ENCODE results near the gene REEP1.
"Not testable (repeated sequence)": the region's sequence is repeated elsewhere in the genome, so short reads cannot be mapped to it uniquely, and the experiment has no call there.

REEP1 gene

GRCh38 chr2:86249579-86250391 lies 87.6 kb downstream of the REEP1 start:
- H3K36me3 ChIP-seq (ENCODE audit: insufficient read depth, low read depth, low read length): no peaks in the 10 kb centered on the region
- H3K4me3 ChIP-seq (ENCODE audit: low read length): no peak overlapping the region
- no peak overlapping the region for H3K27ac ChIP-seq (ENCODE audit: low read length)
- no peaks in the 10 kb centered on the region for H3K9me3 ChIP-seq (ENCODE audit: insufficient read depth, low read depth, low read length)
- no peak overlapping the region for H3K9ac ChIP-seq (ENCODE audit: low read depth, low read length)
- H3K4me1 ChIP-seq (ENCODE audit: insufficient read depth, low read length): peaks cover 11% of the 10 kb centered on the region; the same call in 1 of the 2 replicates
- no peaks in the 10 kb centered on the region for H3K27me3 ChIP-seq (ENCODE audit: insufficient read depth, low read length)

GRCh38 chr2:86249176-86249575 lies 88.2 kb downstream of the REEP1 start:
- no peaks in the 10 kb centered on the region for H3K36me3 ChIP-seq (ENCODE audit: insufficient read depth, low read depth, low read length)
- H3K9me3 ChIP-seq (ENCODE audit: insufficient read depth, low read depth, low read length): no peaks in the 10 kb centered on the region
- H3K27me3 ChIP-seq (ENCODE audit: insufficient read depth, low read length): no peaks in the 10 kb centered on the region
- H3K4me1 ChIP-seq (ENCODE audit: insufficient read depth, low read length): peaks cover 7% of the 10 kb centered on the region; the same call in 1 of the 2 replicates
- no peak overlapping the region for H3K9ac ChIP-seq (ENCODE audit: low read depth, low read length)
- no peak overlapping the region for H3K27ac ChIP-seq (ENCODE audit: low read length)
- no peak overlapping the region for H3K4me3 ChIP-seq (ENCODE audit: low read length)

GRCh38 chr2:86245222-86245621 lies 92.2 kb downstream of the REEP1 start:
- H3K27me3 ChIP-seq (ENCODE audit: insufficient read depth, low read length); H3K27ac ChIP-seq (ENCODE audit: low read length); H3K4me3 ChIP-seq (ENCODE audit: low read length); H3K36me3 ChIP-seq (ENCODE audit: insufficient read depth, low read depth, low read length); H3K9ac ChIP-seq (ENCODE audit: low read depth, low read length); H3K4me1 ChIP-seq (ENCODE audit: insufficient read depth, low read length); H3K9me3 ChIP-seq (ENCODE audit: insufficient read depth, low read depth, low read length): not testable (repeated sequence)

- not testable (repeated sequence) for H3K9me3 ChIP-seq (ENCODE audit: insufficient read depth, low read depth, low read length); H3K36me3 ChIP-seq (ENCODE audit: insufficient read depth, low read depth, low read length); H3K4me3 ChIP-seq (ENCODE audit: low read length); H3K4me1 ChIP-seq (ENCODE audit: insufficient read depth, low read length); H3K27me3 ChIP-seq (ENCODE audit: insufficient read depth, low read length); H3K9ac ChIP-seq (ENCODE audit: low read depth, low read length); H3K27ac ChIP-seq (ENCODE audit: low read length)
These were observed 92.6 kb downstream of the REEP1 start for GRCh38 chr2:86244781-86245180.

GRCh38 chr2:86243950-86244733 lies 93.3 kb downstream of the REEP1 start:
- H3K9ac ChIP-seq (ENCODE audit: low read depth, low read length): no peak overlapping the region
- H3K4me3 ChIP-seq (ENCODE audit: low read length): no peak overlapping the region
- no peaks in the 10 kb centered on the region for H3K36me3 ChIP-seq (ENCODE audit: insufficient read depth, low read depth, low read length)
- no peaks in the 10 kb centered on the region for H3K4me1 ChIP-seq (ENCODE audit: insufficient read depth, low read length)
- H3K27ac ChIP-seq (ENCODE audit: low read length): no peak overlapping the region
- no peaks in the 10 kb centered on the region for H3K27me3 ChIP-seq (ENCODE audit: insufficient read depth, low read length)
- H3K9me3 ChIP-seq (ENCODE audit: insufficient read depth, low read depth, low read length): no peaks in the 10 kb centered on the region

- Histone ChIP-seq H3K36me3 (ENCODE audit: insufficient read depth, low read depth, low read length) (no peaks in the 10 kb centered on the region), H3K27me3 (ENCODE audit: insufficient read depth, low read length) (no peaks in the 10 kb centered on the region), H3K4me3 (ENCODE audit: low read length) (no peak overlapping the region), H3K27ac (ENCODE audit: low read length) (no peak overlapping the region), H3K9ac (ENCODE audit: low read depth, low read length) (no peak overlapping the region), H3K4me1 (ENCODE audit: insufficient read depth, low read length) (no peaks in the 10 kb centered on the region), H3K9me3 (ENCODE audit: insufficient read depth, low read depth, low read length) (no peaks in the 10 kb centered on the region)
These were observed 94.2 kb downstream of the REEP1 start for GRCh38 chr2:86243272-86243671.

- no peaks in the 10 kb centered on the region for H3K36me3 ChIP-seq (ENCODE audit: insufficient read depth, low read depth, low read length)
- H3K27ac ChIP-seq (ENCODE audit: low read length): no peak overlapping the region
- H3K9ac ChIP-seq (ENCODE audit: low read depth, low read length): no peak overlapping the region
- H3K4me1 ChIP-seq (ENCODE audit: insufficient read depth, low read length): no peaks in the 10 kb centered on the region
- H3K9me3 ChIP-seq (ENCODE audit: insufficient read depth, low read depth, low read length): no peaks in the 10 kb centered on the region
- H3K27me3 ChIP-seq (ENCODE audit: insufficient read depth, low read length): no peaks in the 10 kb centered on the region
- no peak overlapping the region for H3K4me3 ChIP-seq (ENCODE audit: low read length)
These were observed 95.8 kb downstream of the REEP1 start for GRCh38 chr2:86241611-86242010.

GRCh38 chr2:86240251-86240650 lies 97.2 kb downstream of the REEP1 start:
- H3K27ac ChIP-seq (ENCODE audit: low read length): no peak overlapping the region
- no peaks in the 10 kb centered on the region for H3K4me1 ChIP-seq (ENCODE audit: insufficient read depth, low read length)
- H3K9me3 ChIP-seq (ENCODE audit: insufficient read depth, low read depth, low read length): no peaks in the 10 kb centered on the region
- H3K36me3 ChIP-seq (ENCODE audit: insufficient read depth, low read depth, low read length): no peaks in the 10 kb centered on the region
- H3K9ac ChIP-seq (ENCODE audit: low read depth, low read length): no peak overlapping the region
- no peaks in the 10 kb centered on the region for H3K27me3 ChIP-seq (ENCODE audit: insufficient read depth, low read length)
- no peak overlapping the region for H3K4me3 ChIP-seq (ENCODE audit: low read length)

- no peaks in the 10 kb centered on the region for H3K27me3 ChIP-seq (ENCODE audit: insufficient read depth, low read length)
These were observed 97.7 kb downstream of the REEP1 start for GRCh38 chr2:86239745-86240144.

GRCh38 chr2:86239326-86239725 lies 98.1 kb downstream of the REEP1 start:
- Histone ChIP-seq H3K4me1 (ENCODE audit: insufficient read depth, low read length) (no peaks in the 10 kb centered on the region), H3K27me3 (ENCODE audit: insufficient read depth, low read length) (no peaks in the 10 kb centered on the region), H3K9ac (ENCODE audit: low read depth, low read length) (no peak overlapping the region), H3K36me3 (ENCODE audit: insufficient read depth, low read depth, low read length) (no peaks in the 10 kb centered on the region), H3K27ac (ENCODE audit: low read length) (no peak overlapping the region), H3K9me3 (ENCODE audit: insufficient read depth, low read depth, low read length) (no peaks in the 10 kb centered on the region), H3K4me3 (ENCODE audit: low read length) (no peak overlapping the region)

More at GRCh38 chr2:86239745-86240144, 97.7 kb downstream of the REEP1 start:
- H3K27ac ChIP-seq (ENCODE audit: low read length): no peak overlapping the region
- H3K4me1 ChIP-seq (ENCODE audit: insufficient read depth, low read length): no peaks in the 10 kb centered on the region
- no peak overlapping the region for H3K9ac ChIP-seq (ENCODE audit: low read depth, low read length)
- H3K4me3 ChIP-seq (ENCODE audit: low read length): no peak overlapping the region
- no peaks in the 10 kb centered on the region for H3K9me3 ChIP-seq (ENCODE audit: insufficient read depth, low read depth, low read length)
- H3K36me3 ChIP-seq (ENCODE audit: insufficient read depth, low read depth, low read length): no peaks in the 10 kb centered on the region

GRCh38 chr2:86238354-86238753 lies 99.1 kb downstream of the REEP1 start:
- H3K36me3 ChIP-seq (ENCODE audit: insufficient read depth, low read depth, low read length): no peaks in the 10 kb centered on the region
- no peak overlapping the region for H3K9ac ChIP-seq (ENCODE audit: low read depth, low read length)
- no peaks in the 10 kb centered on the region for H3K27me3 ChIP-seq (ENCODE audit: insufficient read depth, low read length)
- no peak overlapping the region for H3K27ac ChIP-seq (ENCODE audit: low read length)
- no peak overlapping the region for H3K4me3 ChIP-seq (ENCODE audit: low read length)
- H3K4me1 ChIP-seq (ENCODE audit: insufficient read depth, low read length): no peaks in the 10 kb centered on the region
- H3K9me3 ChIP-seq (ENCODE audit: insufficient read depth, low read depth, low read length): no peaks in the 10 kb centered on the region

GRCh38 chr2:86237172-86237571 lies 100.3 kb downstream of the REEP1 start:
- Histone ChIP-seq H3K4me3 (ENCODE audit: low read length) (no peak overlapping the region), H3K9me3 (ENCODE audit: insufficient read depth, low read depth, low read length) (no peaks in the 10 kb centered on the region), H3K27me3 (ENCODE audit: insufficient read depth, low read length) (no peaks in the 10 kb centered on the region), H3K9ac (ENCODE audit: low read depth, low read length) (no peak overlapping the region), H3K27ac (ENCODE audit: low read length) (no peak overlapping the region), H3K36me3 (ENCODE audit: insufficient read depth, low read depth, low read length) (no peaks in the 10 kb centered on the region), H3K4me1 (ENCODE audit: insufficient read depth, low read length) (no peaks in the 10 kb centered on the region)

All from iPS-20b (cell line).